IMR-90 (cell line): ENCODE results near the gene ZNF630. TPM values are rescaled to one million over a fixed set of nuclear protein-coding genes. Genes with fewer than 3 reads are reported as not detected.
A peak's percentile ranks its signal among the peaks of the same experiment; 100 is the strongest.

Experiments
- ATAC-seq: fragments of 200-7000 bp; cut with Tn5 transposase; 2 replicates; pipeline ENCODE4 v1.9.1; 2020; ENCODE audit warnings: low read depth, mild to moderate bottlenecking, moderate library complexity
- BruUV-seq: library from RNA; stranded (reverse); fragments of 400-500 nt; replicated peaks from 2 replicates; lab custom pipeline; 2021; lab: Mats Ljungman, UMichigan
- CTCF ChIA-PET: fragments of 300-600 bp; formaldehyde crosslinking; extraction: SDS; loops from one replicate; lab custom pipeline; 2021; ENCODE audit warnings: antibody characterized with exemption; lab: Yijun Ruan, JAX
- POLR2A ChIA-PET: fragments of 300-600 bp; sonication (Branson Sonifier 250); formaldehyde crosslinking; loops from one replicate; lab custom pipeline; 2022; ENCODE audit warnings: antibody characterized with exemption; ENCODE audit not compliant: unreplicated experiment; lab: Charles Lee
- DNase-seq: peaks from one replicate; pipeline ENCODE4 v3.0.0; 2013
- H2AFZ ChIP-seq: replicated peaks from 2 replicates; pipeline ENCODE3; 2013; ENCODE audit warnings: low read length, mild to moderate bottlenecking; ENCODE audit not compliant: poor library complexity
- H2AK5ac ChIP-seq: 2 replicates; pipeline ENCODE4 v1.6.1; 2013; ENCODE audit warnings: low read depth, low read length, inconsistent platforms
- H2AK9ac ChIP-seq: replicated peaks from 2 replicates; pipeline ENCODE3; 2013; ENCODE audit warnings: mild to moderate bottlenecking, low read depth, low read length, moderate library complexity; ENCODE audit not compliant: poor library complexity
- H2BK120ac ChIP-seq: 2 replicates; pipeline ENCODE4 v1.6.1; 2013; ENCODE audit warnings: low read depth, low read length, inconsistent platforms
- H2BK15ac ChIP-seq: 3 replicates; pipeline ENCODE4 v1.6.1; 2013; ENCODE audit warnings: low read depth, low read length, inconsistent platforms
- H2BK20ac ChIP-seq: 2 replicates; pipeline ENCODE4 v1.6.1; 2013; ENCODE audit warnings: low read depth, mild to moderate bottlenecking, inconsistent platforms, low read length, moderate library complexity
- H2BK5ac ChIP-seq: 2 replicates; pipeline ENCODE4 v1.6.1; 2013; ENCODE audit warnings: mild to moderate bottlenecking, low read depth, low read length, inconsistent platforms; ENCODE audit not compliant: poor library complexity, severe bottlenecking
- H3K14ac ChIP-seq: replicated peaks from 2 replicates; pipeline ENCODE4 v1.6.1; 2013; ENCODE audit warnings: low read depth, low read length, inconsistent platforms
- H3K18ac ChIP-seq: 2 replicates; pipeline ENCODE4 v1.6.1; 2013; ENCODE audit warnings: low read depth, low read length, control low read depth
- H3K23ac ChIP-seq: 2 replicates; pipeline ENCODE4 v1.6.1; 2013; ENCODE audit warnings: low read depth, low read length, inconsistent platforms
- H3K27ac ChIP-seq: 2 replicates; pipeline ENCODE4 v1.5.1; 2013; ENCODE audit warnings: mild to moderate bottlenecking, control low read depth, low read length; ENCODE audit not compliant: insufficient read depth
- H3K27me3 ChIP-seq: 2 replicates; pipeline ENCODE4 v1.6.1; 2013; ENCODE audit warnings: low read length; ENCODE audit not compliant: control insufficient read depth, insufficient read depth
- H3K36me3 ChIP-seq: 2 replicates; pipeline ENCODE4 v1.6.1; 2013; ENCODE audit warnings: low read length, mixed read lengths; ENCODE audit not compliant: control insufficient read depth, insufficient read depth
- H3K4ac ChIP-seq: 2 replicates; pipeline ENCODE4 v1.6.1; 2013; ENCODE audit warnings: low read depth, low read length, inconsistent platforms
- H3K4me1 ChIP-seq: 2 replicates; pipeline ENCODE4 v1.6.1; 2013; ENCODE audit warnings: low read length, mixed read lengths; ENCODE audit not compliant: control insufficient read depth, insufficient read depth
- H3K4me2 ChIP-seq: 2 replicates; pipeline ENCODE4 v1.6.1; 2013; ENCODE audit warnings: low read depth, mild to moderate bottlenecking, control low read depth, low read length, moderate library complexity
- H3K4me3 ChIP-seq: 2 replicates; pipeline ENCODE4 v1.5.1; 2013; ENCODE audit warnings: low read depth, mild to moderate bottlenecking, control low read depth, low read length, moderate library complexity; ENCODE audit not compliant: insufficient read depth
- H3K56ac ChIP-seq: 2 replicates; pipeline ENCODE4 v1.6.1; 2013; ENCODE audit warnings: low read length, inconsistent platforms; ENCODE audit not compliant: insufficient read depth; ENCODE audit errors: extremely low read depth
- H3K79me1 ChIP-seq, 2 experiments: 2 replicates each; pipeline ENCODE4 v1.6.1; 2013; ENCODE audit warnings: low read length in 2 of 2, inconsistent platforms in 1 of 2, low read depth in 1 of 2
- H3K9ac ChIP-seq: 2 replicates; pipeline ENCODE4 v1.6.1; 2013; ENCODE audit warnings: low read depth, low read length, control low read depth
- H3K9me1 ChIP-seq: 2 replicates; pipeline ENCODE4 v1.6.1; 2013; ENCODE audit warnings: low read length, inconsistent platforms; ENCODE audit not compliant: insufficient read depth
- H3K9me3 ChIP-seq: 2 replicates; pipeline ENCODE4 v1.6.1; 2013; ENCODE audit warnings: low read length; ENCODE audit not compliant: control insufficient read depth, insufficient read depth
- H4K20me1 ChIP-seq: 2 replicates; pipeline ENCODE4 v1.6.1; 2013; ENCODE audit warnings: low read length, inconsistent platforms; ENCODE audit not compliant: insufficient read depth
- H4K5ac ChIP-seq: 2 replicates; pipeline ENCODE4 v1.6.1; 2013; ENCODE audit warnings: mild to moderate bottlenecking, low read depth, low read length, control low read depth
- H4K8ac ChIP-seq, 2 experiments: 2 replicates each; pipeline ENCODE4 v1.6.1; 2013; ENCODE audit warnings: low read depth in 2 of 2, low read length in 2 of 2, control low read depth in 1 of 2, inconsistent platforms in 1 of 2
- H4K91ac ChIP-seq: 2 replicates; pipeline ENCODE4 v1.6.1; 2013; ENCODE audit warnings: low read depth, low read length, inconsistent platforms; ENCODE audit not compliant: insufficient read depth
- FOS ChIP-seq: fragments of 150-350 bp; IDR thresholded peaks from 2 replicates; pipeline ENCODE4 v1.6.1; 2016; ENCODE audit warnings: low read depth, low read length
- MXI1 ChIP-seq: IDR thresholded peaks from 2 replicates; pipeline ENCODE4 v1.6.1; 2012; ENCODE audit warnings: low read depth, mild to moderate bottlenecking, low read length, moderate library complexity, borderline replicate concordance
- WGBS, 2 experiments: methylation state at CpG; one replicate each; pipeline versions ENCODE4 v1.1.5 to v1.1.7; 2013; ENCODE audit warnings: missing lambda C conversion rate in 2 of 2; ENCODE audit not compliant: insufficient read length in 1 of 2; ENCODE audit errors: extremely low coverage in 2 of 2; 5-methylcytosine and 5-hydroxymethylcytosine counted together
- dilution Hi-C: fragments of 300-500 bp; cut with HindIII; formaldehyde crosslinking; loops from one replicate; pipeline ENCODE4 v1.14.3; 2018; ENCODE audit warnings: low sequenced_read_pairs; ENCODE audit not compliant: unreplicated experiment
- in situ Hi-C: fragments of 300-500 bp; cut with MboI; formaldehyde crosslinking; loops from 3 replicates; pipeline ENCODE4 v1.14.3; 2019; ENCODE audit warnings: low sequenced_read_pairs, inconsistent platforms, mixed read lengths
- intact Hi-C: fragments of 100-400 bp; cut with micrococcal nuclease; formaldehyde crosslinking; loops from 2 replicates; pipeline ENCODE4 v1.10.0; 2022
- polyA plus RNA-seq, 3 experiments: library from polyadenylated mRNA; depleted of rRNA; stranded (reverse); fragments of >200 nt; gene quantifications; 2 replicates each; pipeline ENCODE4 v1.2.3, GENCODE V29; 2012; ENCODE audit warnings: low replicate concordance in 1 of 3
- total RNA-seq: library from RNA; depleted of rRNA; stranded (reverse); fragments of >200 nt; gene quantifications from 2 replicates; pipeline ENCODE4 v1.2.3, GENCODE V29; 2012

The ZNF630 gene
- total and polyA plus RNA-seq, 2 of the 4 experiments (the other 2 are of a cell fraction) = 0.24 to 0.54 TPM

GRCh38 chrX:48045410-48046311, 25.8 kb downstream of the ZNF630 start:
- TF ChIP-seq MXI1 (no peak), FOS (0 out of 2 replicates have a peak, but pooled peaks have one; percentile 11)
- Histone ChIP-seq H4K8ac (no peak overlapping the region; a peak in 1 of 4 replicates), H3K9me3 (no peaks in the 10 kb centered on the region), H2AFZ (no peak overlapping the region), H3K4ac (peak overlapping the region; percentile 48; the same call in 1 of the 2 replicates), H3K4me2 (no peak overlapping the region), H3K9me1 (no peaks in the 10 kb centered on the region), H3K4me3 (no peak overlapping the region), H2AK5ac (no peak overlapping the region), H3K56ac (no peak overlapping the region), H2BK15ac (no peak overlapping the region), H2BK5ac (no peak overlapping the region), H3K23ac (no peak overlapping the region), H2BK20ac (no peak overlapping the region), H3K14ac (no peak overlapping the region), H3K18ac (no peak overlapping the region), H4K20me1 (no peaks in the 10 kb centered on the region), H2AK9ac (no peak overlapping the region), H3K4me1 (peaks cover 2% of the 10 kb centered on the region; the same call in 1 of the 2 replicates), H4K91ac (no peak overlapping the region), H4K5ac (no peak overlapping the region), H3K79me1 (no peaks in the 10 kb centered on the region), H2BK120ac (no peak overlapping the region), H3K9ac (no peak overlapping the region), H3K36me3 (no peaks in the 10 kb centered on the region), H3K27ac (peak overlapping the region; percentile 56; the same call in 1 of the 2 replicates), H3K27me3 (no peaks in the 10 kb centered on the region)
- ATAC-seq = peak; percentile 65
- 49% methylated on average over 2 of the region's 8 CpGs; no CpG with 5 or more reads in 1 of the 2 experiments for WGBS, 2 experiments
- dilution Hi-C loops (no loop called here), intact Hi-C loops (no loop called here), in situ Hi-C loops (loop anchor here (25.0 kb wide), 1 partner anchor 508 kb away; no protein-coding TSS in a partner anchor)
- ChIA-PET CTCF (no interaction called here), POLR2A (no interaction called here)
- DNase-seq = peak; percentile 77
- no TSS peak for BruUV-seq
